ENCODE results near the gene ROCK2. TPM values are rescaled to one million over a fixed set of nuclear protein-coding genes. Genes with fewer than 3 reads are reported as not detected.

Gene ROCK2
- total RNA-seq, 4 donors from 2014 or later = 21.8 to 54.0 (median 26.6) TPM

- DNase-seq (ENCODE audit: low spot score in 2 of 2) = no peak
- Histone ChIP-seq H3K27me3 (no peaks in the 10 kb centered on the region), H3K4me1 (peaks cover 34% of the 10 kb centered on the region), H3K36me3 (no peaks in the 10 kb centered on the region), H3K9me3 (no peaks in the 10 kb centered on the region), H3K4me3 (no peak overlapping the region), H3K27ac (no peak overlapping the region)
- TF ChIP-seq EP300 (IDR thresholded peaks at IDR 0.05) = no peak
- TF ChIP-seq CTCF (IDR thresholded peaks at IDR 0.05) = no peak
- no peak for TF ChIP-seq POLR2A (IDR thresholded peaks at IDR 0.05)
- TF ChIP-seq POLR2AphosphoS5 (IDR thresholded peaks at IDR 0.05) = no peak
- 85% methylated on average over 15 of the region's 20 CpGs for WGBS
These were observed 213.1 kb downstream of the ROCK2 start for GRCh38 chr2:11131166-11131920.

Other genes with a start within 250 kb of the ROCK2 start
- 100 to 1,000 TPM in 1 of 4 donors, 10 to 100 TPM in 3; 30.3 to 101 (median 39.7) TPM for gene SLC66A3, start 189.2 kb downstream of the ROCK2 start, total RNA-seq
- 10 to 100 TPM in 2 of 4 donors, 1 to 10 TPM in 2; 9.3 to 15.7 (median 10.3) TPM for gene E2F6, start 121.5 kb upstream of the ROCK2 start, total RNA-seq
- 1 to 10 TPM; 3.0 to 6.1 (median 4.3) TPM for gene GREB1, start 189.4 kb upstream of the ROCK2 start, total RNA-seq